Uterus (tissue), 4 donors: Measurements from ENCODE around the gene GRIK4. TPM values are rescaled to one million over a fixed set of nuclear protein-coding genes. Genes with fewer than 3 reads are reported as not detected.

ENCODE experiments used
- DNase-seq, 2 donors: peaks; one replicate each; pipeline ENCODE4 v3.0.0-alpha.2; 2019 to 2020
- H3K27ac ChIP-seq, 2 donors: fragments of 200-600 bp; sonication (generic); 1 replicate in 1 of 2; 2 replicates in 1 of 2; pipeline ENCODE4 v1.5.1; 2016 to 2018
- H3K27me3 ChIP-seq, 2 donors: fragments of 200-600 bp; sonication (generic); one replicate each; pipeline ENCODE4 v1.5.1; 2018 to 2019; ENCODE audit warnings: control low read depth in 1 of 2
- H3K36me3 ChIP-seq, 2 donors: fragments of 200-600 bp; sonication (generic); one replicate each; pipeline ENCODE4 v1.5.1; 2019; ENCODE audit warnings: control low read depth in 1 of 2
- H3K4me1 ChIP-seq, 2 donors: fragments of 200-600 bp; sonication (generic); one replicate each; pipeline ENCODE4 v1.5.1; 2018 to 2019; ENCODE audit warnings: control low read depth in 1 of 2
- H3K4me3 ChIP-seq, 2 donors: fragments of 200-600 bp; sonication (generic); 1 replicate in 1 of 2; 2 replicates in 1 of 2; pipeline ENCODE4 v1.5.1; 2018 to 2019; ENCODE audit warnings: mild to moderate bottlenecking in 1 of 2
- H3K9me3 ChIP-seq, 2 donors: fragments of 200-600 bp; sonication (generic); one replicate each; pipeline ENCODE4 v1.5.1; 2019; ENCODE audit warnings: control low read depth in 1 of 2
- POLR2A ChIP-seq, 2 donors: fragments of 450-650 bp; IDR thresholded peaks; one replicate each; pipeline ENCODE4 v1.6.1; 2016; ENCODE audit warnings: antibody characterized with exemption in 2 of 2, mild to moderate bottlenecking in 1 of 2, moderate library complexity in 1 of 2
- intact Hi-C: fragments of 100-400 bp; cut with DNase I; formaldehyde crosslinking; loops from one replicate; pipeline ENCODE4 v1.15.1; 2023; ENCODE audit warnings: low total_unique reads
- total RNA-seq, 4 donors: library from RNA; depleted of rRNA in 3 of 4; stranded (reverse); fragments of >200 nt in 3 of 4; gene quantifications; one replicate each; pipeline versions ENCODE4 v1.1.0 to v1.2.4, GENCODE V29; 2014 to 2023
- TF ChIP-seq, protein P1 (sequence below), 4 experiments: fragments of 200-600 bp in 2 of 4; fragments of 450-650 bp in 2 of 4; sonication (generic) in 2 of 4; IDR thresholded peaks; one replicate each; pipeline ENCODE4 v1.5.1; 2016 to 2019; ENCODE audit warnings: antibody characterized with exemption in 4 of 4, mild to moderate bottlenecking in 2 of 4, moderate library complexity in 1 of 4
- donor health status: DM: yes; HTN: yes; CAD: no.

The GRIK4 gene
- total RNA-seq, 4 donors from 2014 or later, result 0.28 to 1.1 TPM; not detected in 2

DNA sequence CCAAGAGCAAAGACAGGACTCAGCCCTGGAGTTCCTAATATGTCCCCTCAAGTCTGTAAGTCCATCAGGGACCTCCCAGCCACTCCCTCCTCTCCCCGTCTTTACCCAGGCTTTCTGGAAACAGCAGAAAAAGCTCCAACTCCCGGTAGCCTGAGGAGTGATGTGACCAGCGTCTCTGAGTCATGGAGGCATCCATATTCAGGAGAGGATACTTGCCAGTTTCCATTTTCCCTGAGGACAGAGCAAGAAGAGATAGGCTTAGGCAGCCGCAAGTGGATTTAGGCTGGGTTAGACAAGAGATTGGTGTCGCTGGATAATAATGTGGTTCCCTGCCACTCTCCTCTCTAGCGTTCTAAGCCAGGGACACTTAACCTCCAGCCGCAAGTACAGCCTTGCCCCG lies 206.6 kb downstream of the GRIK4 start:
- Histone ChIP-seq H3K36me3 (no peaks in the 10 kb centered on the region), H3K4me1 (peaks cover 0 to 8% of the 10 kb centered on the region in 2 donors), H3K27me3 (no peaks in the 10 kb centered on the region), H3K4me3 (no peak overlapping the region), H3K9me3 (no peaks in the 10 kb centered on the region), H3K27ac (no peak overlapping the region)
- intact Hi-C loops, result no loop called here
- no peak for DNase-seq
- no peak for TF ChIP-seq POLR2A (IDR thresholded peaks at IDR 0.05)
- TF ChIP-seq, protein P1, sequence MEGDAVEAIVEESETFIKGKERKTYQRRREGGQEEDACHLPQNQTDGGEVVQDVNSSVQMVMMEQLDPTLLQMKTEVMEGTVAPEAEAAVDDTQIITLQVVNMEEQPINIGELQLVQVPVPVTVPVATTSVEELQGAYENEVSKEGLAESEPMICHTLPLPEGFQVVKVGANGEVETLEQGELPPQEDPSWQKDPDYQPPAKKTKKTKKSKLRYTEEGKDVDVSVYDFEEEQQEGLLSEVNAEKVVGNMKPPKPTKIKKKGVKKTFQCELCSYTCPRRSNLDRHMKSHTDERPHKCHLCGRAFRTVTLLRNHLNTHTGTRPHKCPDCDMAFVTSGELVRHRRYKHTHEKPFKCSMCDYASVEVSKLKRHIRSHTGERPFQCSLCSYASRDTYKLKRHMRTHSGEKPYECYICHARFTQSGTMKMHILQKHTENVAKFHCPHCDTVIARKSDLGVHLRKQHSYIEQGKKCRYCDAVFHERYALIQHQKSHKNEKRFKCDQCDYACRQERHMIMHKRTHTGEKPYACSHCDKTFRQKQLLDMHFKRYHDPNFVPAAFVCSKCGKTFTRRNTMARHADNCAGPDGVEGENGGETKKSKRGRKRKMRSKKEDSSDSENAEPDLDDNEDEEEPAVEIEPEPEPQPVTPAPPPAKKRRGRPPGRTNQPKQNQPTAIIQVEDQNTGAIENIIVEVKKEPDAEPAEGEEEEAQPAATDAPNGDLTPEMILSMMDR (IDR thresholded peaks at IDR 0.05), result no peak

DNA sequence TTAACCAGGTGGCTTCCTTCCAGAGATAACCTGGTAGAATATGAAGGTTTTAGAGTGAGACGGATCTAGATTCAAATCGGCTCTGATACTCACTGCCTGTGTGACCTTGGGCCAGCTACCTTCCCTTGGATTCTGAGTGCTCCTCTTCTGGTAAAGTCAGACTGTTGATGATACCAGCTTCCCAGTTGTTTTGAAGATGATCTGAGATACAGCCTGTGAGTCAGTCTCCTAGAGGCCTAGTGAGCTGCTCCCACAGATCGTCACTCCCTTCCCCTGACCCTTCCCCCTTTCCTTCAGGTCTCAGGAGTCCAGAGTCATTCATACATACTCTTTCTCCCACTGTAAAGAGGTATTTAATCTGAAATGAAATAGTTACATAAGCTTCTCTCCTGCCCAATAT lies 207.8 kb downstream of the GRIK4 start:
- Histone ChIP-seq H3K4me3 (no peak overlapping the region), H3K9me3 (no peaks in the 10 kb centered on the region), H3K27me3 (no peaks in the 10 kb centered on the region), H3K27ac (no peak overlapping the region), H3K4me1 (peaks cover 0 to 8% of the 10 kb centered on the region in 2 donors), H3K36me3 (no peaks in the 10 kb centered on the region)
- no peak for TF ChIP-seq POLR2A (IDR thresholded peaks at IDR 0.05)
- TF ChIP-seq, protein P1 (IDR thresholded peaks at IDR 0.05), result no peak
- intact Hi-C loops, result no loop called here
- DNase-seq, result no peak

DNA sequence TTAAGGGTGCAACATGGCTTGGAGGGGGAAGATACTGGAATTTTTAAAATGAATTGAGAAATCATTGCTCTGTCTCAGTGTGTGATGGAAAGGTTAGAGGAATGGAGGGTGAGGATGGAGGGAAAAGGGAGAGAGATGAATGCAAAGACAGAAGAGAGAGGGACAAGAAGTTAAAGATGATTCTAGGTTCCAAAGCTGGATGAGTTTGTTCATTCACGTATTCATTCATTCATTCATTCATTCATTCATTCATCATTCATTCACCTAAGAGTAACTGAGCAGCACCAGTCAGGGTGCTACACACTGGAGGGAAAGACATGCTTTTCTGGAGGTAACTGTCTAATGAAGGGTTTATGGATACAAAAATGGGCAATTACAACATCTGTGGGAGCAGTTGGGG lies 209.2 kb downstream of the GRIK4 start:
- H3K27ac ChIP-seq, result no peak overlapping the region
- no peaks in the 10 kb centered on the region for H3K9me3 ChIP-seq
- TF ChIP-seq, protein P1 (IDR thresholded peaks at IDR 0.05), result no peak
- no peak for TF ChIP-seq POLR2A (IDR thresholded peaks at IDR 0.05)
- H3K4me3 ChIP-seq, result no peak overlapping the region
- no peaks in the 10 kb centered on the region for H3K4me1 ChIP-seq
- no peak for DNase-seq
- intact Hi-C loops, result no loop called here
- no peaks in the 10 kb centered on the region for H3K36me3 ChIP-seq
- H3K27me3 ChIP-seq, result no peaks in the 10 kb centered on the region

DNA sequence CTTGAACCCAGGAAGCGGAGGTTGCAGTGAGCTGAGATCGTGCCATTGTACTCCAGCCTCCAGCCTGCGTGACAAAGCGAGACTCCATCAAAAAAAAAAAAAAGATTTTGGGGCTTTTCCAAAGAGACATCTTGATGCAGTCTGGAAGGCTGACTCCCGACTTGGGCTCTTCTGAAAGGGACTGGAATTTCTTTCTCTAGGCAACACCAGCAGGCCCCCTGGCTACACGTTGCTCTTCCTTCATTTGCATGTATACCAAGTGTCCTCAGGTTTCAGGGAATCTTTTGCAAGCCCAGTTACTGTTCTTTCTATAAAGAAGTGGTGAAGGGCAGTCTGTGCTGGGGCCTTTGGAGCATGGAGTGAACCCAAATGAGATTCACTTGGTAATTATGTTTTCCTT lies 211.0 kb downstream of the GRIK4 start:
- intact Hi-C loops, result no loop called here
- Histone ChIP-seq H3K36me3 (no peaks in the 10 kb centered on the region), H3K9me3 (no peaks in the 10 kb centered on the region), H3K27me3 (no peaks in the 10 kb centered on the region), H3K4me1 (no peaks in the 10 kb centered on the region), H3K27ac (no peak overlapping the region), H3K4me3 (no peak overlapping the region)
- DNase-seq, result no peak
- TF ChIP-seq, protein P1 (IDR thresholded peaks at IDR 0.05), result no peak
- no peak for TF ChIP-seq POLR2A (IDR thresholded peaks at IDR 0.05)

DNA sequence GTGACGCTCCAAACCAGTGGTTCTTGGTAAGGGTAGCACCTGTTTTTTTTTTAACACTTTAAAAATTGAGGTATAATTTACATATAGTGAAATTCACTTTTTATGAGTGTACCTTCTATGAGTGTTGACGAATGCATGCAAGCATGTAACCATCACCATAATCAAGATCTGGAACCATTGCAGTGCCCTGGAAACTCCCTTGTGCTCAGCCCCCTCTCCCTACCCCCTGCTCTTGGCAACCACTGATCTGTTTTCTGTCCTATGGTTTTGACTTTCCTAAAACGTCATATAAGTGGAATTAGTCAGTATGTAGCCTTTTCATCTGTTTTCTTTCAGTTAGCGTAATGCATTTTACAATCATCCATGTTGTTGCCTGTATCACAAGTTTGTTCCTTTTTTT lies 212.2 kb downstream of the GRIK4 start:
- no peaks in the 10 kb centered on the region for H3K36me3 ChIP-seq
- no peak overlapping the region for H3K27ac ChIP-seq
- no peaks in the 10 kb centered on the region for H3K27me3 ChIP-seq
- TF ChIP-seq, protein P1 (IDR thresholded peaks at IDR 0.05), result no peak
- TF ChIP-seq POLR2A (IDR thresholded peaks at IDR 0.05), result no peak
- no peaks in the 10 kb centered on the region for H3K4me1 ChIP-seq
- intact Hi-C loops, result no loop called here
- no peak for DNase-seq
- H3K9me3 ChIP-seq, result no peaks in the 10 kb centered on the region
- no peak overlapping the region for H3K4me3 ChIP-seq
